BLaER1 (cell line): ENCODE measurements around the gene CATSPER2.
"Not testable (repeated sequence)": the region's sequence is repeated elsewhere in the genome, so short reads cannot be mapped to it uniquely, and the experiment has no call there.

ENCODE experiments used
- H3K27ac ChIP-seq: shearing (Covaris generic); formaldehyde crosslinking; 2 replicates; pipeline ENCODE4 v1.8.1; 2022
- H3K27me3 ChIP-seq: shearing (Covaris generic); formaldehyde crosslinking; 2 replicates; pipeline ENCODE4 v1.8.1; 2022
- H3K36me3 ChIP-seq: shearing (Covaris generic); formaldehyde crosslinking; 2 replicates; pipeline ENCODE4 v1.8.1; 2022
- H3K4me1 ChIP-seq: shearing (Covaris generic); formaldehyde crosslinking; 2 replicates; pipeline ENCODE4 v1.8.1; 2022
- H3K4me2 ChIP-seq: shearing (Covaris generic); formaldehyde crosslinking; 2 replicates; pipeline ENCODE4 v1.8.1; 2022
- H3K4me3 ChIP-seq: shearing (Covaris generic); formaldehyde crosslinking; 2 replicates; pipeline ENCODE4 v1.8.1; 2022
- H3K9ac ChIP-seq: shearing (Covaris generic); formaldehyde crosslinking; 2 replicates; pipeline ENCODE4 v1.8.1; 2022
- H3K9me3 ChIP-seq: shearing (Covaris generic); formaldehyde crosslinking; 2 replicates; pipeline ENCODE4 v1.8.1; 2022
- H4K20me1 ChIP-seq: shearing (Covaris generic); formaldehyde crosslinking; 2 replicates; pipeline ENCODE4 v1.8.1; 2022
- Cebpa-rat ChIP-seq: shearing (Covaris generic); IDR thresholded peaks from 2 replicates; pipeline ENCODE4 v1.8.1; 2022

Gene CATSPER2

DNA sequence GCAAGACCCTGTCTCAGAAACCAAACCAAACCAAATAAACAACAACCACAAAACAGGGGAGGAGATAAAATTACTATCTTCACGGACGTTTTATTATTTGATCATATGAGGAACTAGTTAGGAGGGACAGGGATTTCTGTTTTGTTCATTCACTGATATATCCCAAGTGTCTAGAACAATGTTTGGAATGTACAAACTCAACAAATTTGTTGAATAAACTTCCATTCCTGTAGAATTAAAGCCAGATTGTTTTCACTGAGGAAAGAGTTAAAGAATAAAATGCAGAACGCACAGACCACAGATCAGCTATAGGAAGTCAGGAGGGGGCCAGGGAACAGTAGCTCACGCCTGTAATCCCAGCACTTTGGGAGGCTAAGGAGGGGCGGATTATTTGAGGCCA is 23.5 kb downstream of the CATSPER2 start:
- H3K4me1 ChIP-seq, result no peaks in the 10 kb centered on the region
- no peak overlapping the region for H3K4me3 ChIP-seq
- H3K4me2 ChIP-seq, result no peak overlapping the region
- no peak overlapping the region for H3K27ac ChIP-seq
- H3K9me3 ChIP-seq, result no peaks in the 10 kb centered on the region
- H3K9ac ChIP-seq, result no peak overlapping the region
- H3K36me3 ChIP-seq, result no peaks in the 10 kb centered on the region
- H3K27me3 ChIP-seq, result no peaks in the 10 kb centered on the region
- H4K20me1 ChIP-seq, result no peaks in the 10 kb centered on the region
- no peak for TF ChIP-seq Cebpa-rat

DNA sequence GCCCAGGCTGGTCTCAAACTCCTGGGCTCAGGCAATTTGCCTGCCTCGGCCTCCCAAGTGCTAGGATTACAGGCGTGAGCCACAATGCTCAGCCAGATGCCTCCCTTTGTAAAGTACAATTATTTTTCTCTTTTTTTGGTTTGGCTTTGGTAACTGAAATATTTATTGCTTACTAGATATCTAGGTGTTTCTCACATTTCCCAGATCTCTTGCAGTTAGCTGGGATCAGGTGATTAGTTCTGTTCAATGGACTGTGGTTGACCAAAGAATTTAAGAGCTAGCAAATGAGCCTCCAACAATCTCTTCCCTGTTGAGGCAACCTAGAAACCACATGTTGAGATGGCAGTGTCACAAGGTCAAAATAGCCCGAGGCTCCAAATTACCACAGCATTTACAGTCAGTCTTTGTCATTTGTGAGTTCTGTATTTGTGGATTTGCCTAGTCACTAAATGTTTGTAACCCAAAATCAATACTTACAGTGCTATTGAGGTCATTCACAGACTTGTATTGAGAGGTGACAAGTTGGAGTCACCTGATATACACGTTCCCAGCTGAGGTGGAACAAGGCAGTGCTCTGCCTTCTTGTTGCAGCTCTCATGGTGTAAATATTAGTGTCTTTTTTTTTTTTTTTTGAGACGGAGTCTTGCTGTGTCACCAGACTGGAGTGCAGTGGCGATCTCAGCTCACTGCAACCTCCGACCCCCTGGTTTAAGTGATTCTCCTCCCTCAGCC is 26.4 kb downstream of the CATSPER2 start:
- not testable (repeated sequence) for H3K36me3 ChIP-seq, H3K27me3 ChIP-seq, H3K4me3 ChIP-seq, H3K4me2 ChIP-seq, H3K9me3 ChIP-seq, H3K9ac ChIP-seq, H4K20me1 ChIP-seq, H3K4me1 ChIP-seq, H3K27ac ChIP-seq

DNA sequence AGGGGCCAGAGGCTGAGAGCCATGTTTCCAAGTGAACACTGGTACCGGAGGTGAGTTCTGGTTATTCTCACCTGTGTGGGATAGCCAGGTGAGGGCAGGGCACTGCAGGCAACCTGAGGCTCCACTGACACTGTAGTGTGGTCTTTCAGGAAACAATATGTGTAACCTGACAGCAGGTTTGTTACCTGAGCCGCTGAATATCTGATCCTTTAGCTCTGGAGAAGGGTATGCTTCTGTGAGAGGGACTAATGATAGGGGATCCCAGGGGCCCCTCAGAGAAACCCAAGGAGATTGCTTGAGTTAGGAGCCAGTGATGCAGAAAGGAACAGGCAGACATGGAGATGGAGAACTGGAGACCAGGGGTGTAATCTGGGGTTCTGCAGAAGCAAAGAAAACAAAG is 29.9 kb downstream of the CATSPER2 start, which contains the start of gene STRC:
TSS of gene STRC (minus strand) at position 101 of the 400 bp plus-strand sequence. CDS start at position 23, 78 bp downstream.
- not testable (repeated sequence) for H3K4me1 ChIP-seq, H3K4me3 ChIP-seq, H4K20me1 ChIP-seq, H3K36me3 ChIP-seq, H3K27ac ChIP-seq, H3K27me3 ChIP-seq, H3K9me3 ChIP-seq, H3K4me2 ChIP-seq, H3K9ac ChIP-seq

DNA sequence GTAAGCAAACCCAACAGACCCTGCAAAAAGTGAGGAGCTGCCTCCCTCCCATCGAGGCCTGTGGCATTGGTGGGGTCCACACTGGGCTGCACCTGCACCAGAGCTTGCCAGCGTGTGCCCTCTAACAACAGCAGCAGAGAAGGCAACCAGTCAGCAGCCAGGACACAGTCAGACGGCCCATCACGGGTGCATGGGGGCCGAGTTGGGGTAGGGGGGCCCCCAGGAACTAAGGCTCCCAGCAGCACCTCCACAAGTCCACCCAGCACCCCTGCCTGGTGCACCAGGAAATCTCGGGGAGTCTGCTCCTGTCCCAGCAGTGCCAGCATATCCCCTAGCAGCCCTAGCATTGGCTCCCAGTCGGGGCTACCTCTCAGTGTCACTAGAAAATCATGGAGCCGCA is 30.9 kb downstream of the CATSPER2 start:
- H3K27me3 ChIP-seq, H3K9me3 ChIP-seq: not testable (repeated sequence)

DNA sequence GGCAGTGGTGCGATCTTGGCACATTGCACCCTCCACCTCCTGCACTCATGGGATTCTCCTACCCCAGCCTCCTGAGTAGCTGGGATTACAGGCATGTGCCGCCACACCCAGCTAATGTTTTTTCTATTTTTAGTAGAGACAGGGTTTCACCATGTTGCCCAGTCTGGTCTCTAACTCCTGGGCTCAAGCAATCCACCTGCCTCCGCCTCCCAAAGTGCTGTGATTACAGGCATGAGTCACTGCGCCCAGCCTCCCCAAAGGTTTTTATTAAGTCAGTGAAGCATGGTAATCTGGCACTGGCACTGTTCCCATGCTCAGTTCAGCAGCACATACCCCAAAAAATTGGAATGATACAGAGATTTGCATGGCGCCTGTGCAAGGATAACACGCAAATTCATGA is 46.4 kb downstream of the CATSPER2 start:
- H3K27ac ChIP-seq, H3K4me2 ChIP-seq, H4K20me1 ChIP-seq, H3K4me3 ChIP-seq, H3K4me1 ChIP-seq, H3K9me3 ChIP-seq, H3K36me3 ChIP-seq, H3K9ac ChIP-seq, H3K27me3 ChIP-seq: not testable (repeated sequence)

More for the DNA sequence above, 30.9 kb downstream of the CATSPER2 start:
- H3K4me1 ChIP-seq, H3K4me3 ChIP-seq, H3K27ac ChIP-seq, H3K4me2 ChIP-seq, H4K20me1 ChIP-seq, H3K36me3 ChIP-seq, H3K9ac ChIP-seq: not testable (repeated sequence)

DNA sequence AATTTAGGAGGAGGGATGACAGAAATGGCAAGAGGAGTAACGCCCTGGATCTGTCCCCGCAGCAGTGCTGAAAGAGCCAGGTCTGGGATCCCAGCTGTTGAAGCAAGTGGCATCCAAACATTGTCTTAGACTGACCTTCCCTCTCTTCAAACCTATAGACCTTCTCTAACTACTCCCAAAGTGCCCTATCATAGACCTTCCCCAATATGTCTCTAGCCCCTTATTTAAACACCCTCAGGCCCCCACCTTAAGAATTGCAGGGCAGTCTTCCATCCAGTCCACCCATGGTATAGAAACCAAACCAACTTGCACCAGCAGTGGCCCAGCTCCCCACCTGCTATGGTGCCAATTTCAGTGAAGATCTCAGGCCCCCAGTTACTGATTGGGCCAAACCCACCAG is 48.4 kb downstream of the CATSPER2 start:
- not testable (repeated sequence) for H3K36me3 ChIP-seq, H3K27ac ChIP-seq, H3K27me3 ChIP-seq, H3K9me3 ChIP-seq, H3K4me2 ChIP-seq, H3K4me3 ChIP-seq, H3K9ac ChIP-seq, H3K4me1 ChIP-seq, H4K20me1 ChIP-seq

- H3K4me3 ChIP-seq, H4K20me1 ChIP-seq, H3K27me3 ChIP-seq, H3K4me1 ChIP-seq, H3K36me3 ChIP-seq, H3K9ac ChIP-seq, H3K4me2 ChIP-seq, H3K9me3 ChIP-seq, H3K27ac ChIP-seq: not testable (repeated sequence)
These were observed 49.5 kb downstream of the CATSPER2 start for GRCh38 chr15:43599131-43599530.

DNA sequence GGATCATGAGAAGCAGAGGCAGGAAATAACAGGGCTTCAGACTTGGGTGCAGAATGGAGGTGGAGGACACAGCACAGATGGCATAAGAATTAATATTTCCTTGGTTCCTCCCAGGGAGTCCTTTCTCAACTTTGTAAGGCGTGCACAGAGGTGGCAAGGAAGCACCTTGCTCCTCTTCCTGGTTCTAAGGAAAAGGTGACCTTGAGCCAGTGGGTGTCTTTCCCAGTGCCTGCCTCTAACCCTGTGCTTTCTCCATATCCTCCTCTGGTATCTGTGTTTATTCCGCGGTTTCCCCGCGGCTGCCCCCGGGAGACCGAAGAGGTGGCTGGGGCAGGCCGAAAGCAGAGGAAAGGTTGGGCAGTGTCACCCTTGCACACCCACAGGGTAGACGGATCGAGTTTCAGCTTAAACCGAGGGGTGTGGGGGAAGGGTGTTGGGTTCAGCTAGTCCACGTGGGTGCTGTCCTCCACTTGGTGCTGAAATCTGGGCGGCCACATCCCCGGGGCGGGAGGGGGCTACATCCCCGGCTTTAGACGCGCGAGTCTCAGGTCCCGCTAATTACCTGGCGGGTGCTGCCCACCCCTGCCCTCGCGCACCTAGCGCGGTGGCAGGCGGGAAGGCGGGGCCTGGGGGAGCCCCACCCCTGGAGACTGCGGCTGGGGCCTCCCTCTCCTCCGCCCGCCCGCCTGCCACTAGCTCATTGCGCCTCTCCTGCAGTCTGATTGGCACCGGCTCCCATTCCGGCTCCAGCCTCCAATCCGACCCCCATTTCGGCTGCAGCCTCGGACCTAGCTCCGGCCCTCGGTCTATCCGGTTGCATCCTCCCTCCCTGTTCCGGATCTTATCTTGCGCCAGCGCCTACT is 55.1 kb downstream of the CATSPER2 start, which contains the start of gene CKMT1B:
TSS of gene CKMT1B (plus strand) at position 700 of the 863 bp plus-strand sequence. CDS start 192 bp downstream, outside the sequence.
- H3K9ac ChIP-seq, H3K27me3 ChIP-seq, H3K4me3 ChIP-seq, H3K4me1 ChIP-seq, H3K27ac ChIP-seq, H4K20me1 ChIP-seq, H3K9me3 ChIP-seq, H3K4me2 ChIP-seq, H3K36me3 ChIP-seq: not testable (repeated sequence)

DNA sequence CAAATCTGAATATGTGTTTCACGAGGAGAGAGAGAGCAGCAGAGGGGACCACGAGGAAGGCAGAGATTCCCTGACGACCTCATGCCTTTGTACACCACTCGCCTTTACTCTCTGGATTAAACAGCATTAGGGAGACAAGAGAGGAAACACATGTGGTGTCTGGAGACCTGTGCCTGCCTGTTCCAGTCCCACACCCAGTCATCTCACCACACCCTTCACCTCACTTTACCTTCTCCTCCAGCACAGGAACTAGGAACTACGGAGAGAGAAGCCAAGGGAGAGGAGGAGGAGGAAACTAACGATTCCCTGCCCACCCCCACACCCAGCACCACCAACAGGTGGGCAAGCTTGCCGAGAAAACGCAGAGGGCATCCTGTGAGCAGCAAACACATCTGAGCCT is 55.8 kb downstream of the CATSPER2 start:
- H3K27me3 ChIP-seq, H3K9ac ChIP-seq, H3K4me1 ChIP-seq, H4K20me1 ChIP-seq, H3K4me3 ChIP-seq, H3K4me2 ChIP-seq, H3K27ac ChIP-seq, H3K36me3 ChIP-seq, H3K9me3 ChIP-seq: not testable (repeated sequence)

DNA sequence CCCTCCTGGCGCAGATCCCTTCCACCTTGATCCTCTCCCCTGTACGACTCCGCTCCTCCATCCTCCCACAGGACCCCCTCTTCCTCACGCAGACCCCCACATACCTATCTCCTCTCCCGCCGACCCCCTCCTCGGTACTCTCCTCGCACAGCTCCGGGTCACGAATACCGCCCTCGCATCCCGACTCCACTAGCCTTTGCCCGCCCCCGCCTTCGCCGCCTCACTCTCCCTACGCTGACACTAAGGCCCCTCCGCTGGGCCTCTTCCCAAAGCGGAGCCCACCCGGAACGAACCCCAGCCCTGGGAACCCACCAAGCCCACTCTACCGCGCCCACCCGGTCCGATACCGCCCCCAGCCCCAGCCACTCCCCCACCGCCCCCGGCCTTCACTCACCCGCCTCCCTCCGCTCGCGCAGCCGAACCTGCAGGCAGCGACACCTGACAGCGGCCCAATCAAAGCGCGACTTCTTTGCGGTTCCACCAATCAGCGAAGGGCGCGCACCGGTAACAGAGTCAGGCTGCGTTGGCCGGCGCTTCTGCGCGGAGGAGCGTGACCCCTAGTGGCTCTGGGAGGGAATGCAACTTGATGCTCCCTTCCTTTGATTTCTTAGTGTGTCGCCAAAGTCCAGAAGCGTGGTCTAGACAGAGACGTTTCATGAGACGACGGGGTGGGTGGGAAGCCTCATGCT is 58.7 kb downstream of the CATSPER2 start, which contains the start of gene PPIP5K1:
TSS of gene PPIP5K1 (minus strand) at position 431 of the 689 bp plus-strand sequence. CDS start 5,704 bp downstream, outside the sequence.
- not testable (repeated sequence) for H3K4me3 ChIP-seq, H3K36me3 ChIP-seq, H3K4me1 ChIP-seq, H3K9me3 ChIP-seq, H3K27me3 ChIP-seq, H4K20me1 ChIP-seq, H3K9ac ChIP-seq, H3K27ac ChIP-seq, H3K4me2 ChIP-seq
